Measurements from ENCODE around the gene ZNF765.
A peak's percentile ranks its signal among the peaks of the same experiment; 100 is the strongest.
"Not testable (repeated sequence)": the region's sequence is repeated elsewhere in the genome, so short reads cannot be mapped to it uniquely, and the experiment has no call there.

Gene ZNF765

GRCh38 chr19:53420520-53421315 lies 25.8 kb downstream of the ZNF765 start:
- DNase-seq (ENCODE audit: low read depth in 3 of 3), result not testable (repeated sequence)

GRCh38 chr19:53422551-53422950 lies 27.6 kb downstream of the ZNF765 start:
- DNase-seq (ENCODE audit: low read depth in 3 of 3), result no peak

DNA sequence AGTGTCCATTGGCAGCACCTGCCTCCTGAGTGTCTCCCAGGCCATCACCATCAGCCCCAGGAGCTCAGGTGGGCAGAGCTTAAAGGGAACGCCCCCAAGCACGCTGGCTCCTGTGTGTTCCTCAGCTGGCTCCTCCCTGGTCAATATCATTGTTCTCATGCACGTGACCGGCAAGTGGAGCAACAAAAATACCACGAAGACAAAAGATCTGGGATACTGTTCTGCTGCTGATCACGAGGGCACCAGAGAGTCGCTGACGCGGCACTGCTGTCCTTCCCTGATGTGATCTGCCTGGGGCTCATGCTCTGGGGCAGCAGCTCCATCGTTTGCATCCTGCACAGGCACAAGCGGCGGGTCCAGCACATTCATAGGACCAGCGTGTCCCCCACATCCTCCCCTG lies 28.1 kb downstream of the ZNF765 start:
- not testable (repeated sequence) for DNase-seq (ENCODE audit: low read depth in 3 of 3)

DNA sequence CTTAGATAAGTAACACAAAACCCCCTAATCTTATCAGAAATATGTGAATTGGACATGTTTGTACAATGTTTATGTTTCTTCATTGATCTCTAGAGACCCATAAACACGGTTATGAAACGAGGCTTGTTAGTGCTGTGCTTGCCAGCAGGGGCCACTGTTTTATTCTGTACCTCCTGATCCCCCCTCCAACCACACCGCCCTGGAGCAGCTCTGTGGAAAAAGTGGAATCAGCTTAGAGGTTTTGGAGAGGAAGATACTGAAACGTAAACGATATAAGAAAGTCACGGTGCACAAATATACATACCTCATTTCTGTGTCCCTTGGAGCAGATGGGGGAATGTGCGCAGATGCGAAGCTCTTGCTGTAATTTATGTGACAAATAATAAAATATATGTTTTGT lies 28.7 kb downstream of the ZNF765 start:
- not testable (repeated sequence) for DNase-seq (ENCODE audit: low read depth in 3 of 3)

DNA sequence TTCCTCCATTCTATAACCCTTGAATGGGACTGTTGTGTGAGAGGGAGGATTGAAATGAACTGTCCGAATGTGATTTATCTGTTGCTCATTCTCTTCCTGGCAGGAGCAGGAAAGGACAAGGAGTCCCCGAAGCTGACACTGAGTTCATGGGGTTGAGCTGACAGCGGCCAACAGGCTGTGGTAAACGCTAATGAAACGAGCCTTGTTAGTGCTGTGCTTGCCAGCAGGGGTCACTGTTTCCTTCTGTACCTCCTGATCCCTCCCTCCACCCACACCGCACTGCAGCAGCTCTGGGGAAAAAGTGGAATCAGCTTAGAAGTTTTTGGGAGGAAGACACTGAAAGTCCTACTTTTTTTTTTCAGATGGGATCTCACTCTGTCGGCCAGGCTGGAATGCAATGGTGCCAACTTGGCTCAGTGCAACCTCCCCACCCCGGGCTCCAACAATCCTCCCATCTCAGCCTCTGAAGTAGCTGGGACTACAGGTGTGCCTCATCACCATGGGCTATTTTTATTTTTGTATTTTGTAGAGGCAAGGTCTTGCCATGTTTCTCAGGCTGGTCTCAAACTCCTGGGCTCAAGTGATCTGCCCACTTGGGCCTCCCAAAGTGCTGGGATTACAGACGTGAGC lies 30.1 kb downstream of the ZNF765 start:
- DNase-seq (ENCODE audit: low read depth in 3 of 3), result peak; percentile 21 to 66 (median 29)

- peak; percentile 91 to 95 (median 94) for DNase-seq (ENCODE audit: low read depth in 3 of 3)
Measured at GRCh38 chr19:53431399-53432087, 36.6 kb downstream of the ZNF765 start, which contains the start of gene ZNF761. ZNF761 (plus strand) TSS chr19:53431984; CDS start chr19:53447269, 15,285 bp downstream.

GRCh38 chr19:53432088-53432661 lies 37.2 kb downstream of the ZNF765 start:
- peak in 1 of 3 donors; percentile 5 for DNase-seq (ENCODE audit: low read depth in 3 of 3)

- not testable (repeated sequence) for DNase-seq (ENCODE audit: low read depth in 3 of 3)
Measured at GRCh38 chr19:53443809-53444208, 48.9 kb downstream of the ZNF765 start.

DNA sequence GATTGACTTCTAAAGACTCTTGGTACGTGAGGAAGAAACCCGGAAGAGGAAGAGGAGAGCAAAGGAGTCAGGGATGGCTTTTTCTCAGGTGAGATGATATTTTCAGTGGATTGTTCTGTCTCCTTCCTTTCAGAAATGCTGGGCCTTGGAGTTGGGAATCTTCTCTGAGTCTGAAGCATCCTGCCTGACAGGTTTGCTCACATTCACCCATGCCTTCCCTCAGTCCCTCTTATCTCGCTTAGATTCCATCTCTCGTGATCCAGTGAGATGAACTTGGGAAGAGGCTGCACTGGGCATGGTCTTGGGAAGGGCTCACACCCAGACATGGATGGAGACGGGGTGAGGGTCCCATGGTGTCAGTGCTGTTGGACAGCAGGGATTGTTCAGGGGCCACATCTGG lies 52.2 kb downstream of the ZNF765 start:
- not testable (repeated sequence) for DNase-seq (ENCODE audit: low read depth in 3 of 3)

DNA sequence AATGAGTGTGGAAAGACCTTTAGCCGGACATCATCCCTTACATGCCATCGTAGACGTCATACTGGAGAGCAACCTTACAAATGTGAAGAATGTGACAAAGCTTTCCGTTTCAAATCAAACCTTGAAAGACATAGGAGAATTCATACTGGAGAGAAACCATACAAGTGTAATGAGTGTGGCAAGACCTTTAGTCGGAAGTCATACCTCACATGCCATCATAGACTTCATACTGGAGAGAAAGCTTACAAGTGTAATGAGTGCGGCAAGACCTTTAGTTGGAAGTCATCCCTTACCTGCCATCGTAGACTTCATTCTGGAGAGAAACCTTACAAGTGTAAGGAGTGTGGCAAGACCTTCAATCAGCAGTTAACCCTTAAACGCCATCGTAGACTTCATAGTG lies 60.9 kb downstream of the ZNF765 start:
- no peak for DNase-seq (ENCODE audit: low read depth in 3 of 3)

DNA sequence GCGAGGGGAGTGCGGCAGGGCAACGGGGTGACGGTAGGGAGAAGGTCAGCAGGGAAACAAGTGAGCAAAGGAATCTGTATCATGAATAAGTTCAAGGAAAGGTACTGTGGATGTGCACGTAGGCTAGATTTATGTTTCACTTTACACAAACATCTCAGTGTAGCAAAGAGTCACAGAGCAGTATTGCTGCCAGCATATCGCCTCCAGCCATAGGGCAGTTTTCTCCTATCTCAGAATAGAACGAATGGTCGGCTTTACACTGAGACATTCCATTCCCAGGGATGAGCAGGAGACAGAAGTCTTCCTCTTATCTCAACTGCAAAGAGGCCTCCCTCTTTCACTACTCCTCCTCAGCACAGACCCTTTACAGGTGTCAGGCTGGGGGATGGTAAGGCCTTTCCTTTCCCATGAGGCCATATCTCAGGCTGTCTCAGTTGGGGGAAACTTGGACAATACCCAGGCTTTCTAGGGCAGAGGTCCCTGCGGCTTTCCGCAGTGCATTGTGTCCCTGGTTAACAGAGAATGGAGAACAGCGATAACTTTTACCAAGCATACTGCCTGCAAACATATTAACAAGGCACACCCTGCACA lies 65.3 kb downstream of the ZNF765 start:
- DNase-seq (ENCODE audit: low read depth in 3 of 3), result not testable (repeated sequence)

DNA sequence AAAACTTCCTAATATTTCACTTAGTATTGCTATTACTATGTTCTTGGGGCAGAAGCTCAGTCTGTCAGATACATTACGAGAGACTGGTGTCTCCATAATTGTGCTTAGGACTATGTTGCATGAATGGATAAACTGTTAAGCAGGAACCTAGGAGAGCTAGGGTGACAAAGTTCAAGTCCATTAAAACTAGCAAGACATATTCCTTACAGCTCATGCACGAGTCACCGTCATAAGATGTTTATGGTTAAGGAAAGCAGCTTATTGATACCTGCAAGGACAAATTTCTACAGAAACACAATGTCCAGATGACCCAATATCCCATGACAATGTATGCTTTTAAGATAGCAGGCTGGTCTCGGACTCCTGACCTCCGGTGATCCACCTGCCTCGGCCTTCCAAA lies 66.9 kb downstream of the ZNF765 start:
- DNase-seq (ENCODE audit: low read depth in 3 of 3), result no peak

DNA sequence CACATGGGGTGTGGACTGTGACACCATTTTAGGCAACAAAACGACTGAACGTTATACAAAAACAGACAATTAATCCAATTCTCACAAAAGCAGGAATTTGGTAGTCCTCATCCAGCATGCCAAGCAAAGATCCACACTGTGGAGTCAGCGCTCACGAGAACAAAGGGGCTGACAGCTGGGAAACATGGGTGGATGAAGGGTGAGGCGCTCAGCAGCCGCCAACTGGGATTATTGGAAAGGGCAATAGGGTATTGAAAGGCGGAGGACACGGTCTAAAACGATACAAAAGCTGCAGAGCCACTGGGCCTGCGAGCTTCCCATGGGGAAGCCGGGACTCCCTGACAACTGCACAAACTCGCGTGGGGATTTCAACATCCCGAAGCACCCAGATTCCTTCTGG lies 67.9 kb downstream of the ZNF765 start:
- DNase-seq (ENCODE audit: low read depth in 3 of 3), result no peak

DNA sequence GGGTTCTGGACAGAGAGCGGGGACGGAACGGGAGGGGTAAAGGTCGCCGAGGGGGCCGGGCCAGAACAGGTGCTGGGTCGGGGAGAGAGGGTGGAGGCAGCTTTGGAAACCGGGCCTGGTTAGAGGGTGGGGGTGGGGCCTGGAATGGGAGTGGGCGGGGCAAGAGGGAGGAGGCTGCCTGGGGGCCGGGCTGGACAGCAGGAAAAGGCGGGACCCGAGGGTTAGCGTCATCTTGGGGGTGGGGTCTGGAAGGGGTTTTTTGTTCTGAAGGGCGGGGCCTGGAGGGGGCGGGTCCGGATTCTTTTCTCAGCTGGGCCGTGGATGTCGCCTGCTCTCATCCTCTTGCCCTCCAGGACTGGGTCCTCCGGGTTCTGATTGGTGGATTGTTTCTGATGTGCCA lies 68.3 kb downstream of the ZNF765 start:
- DNase-seq (ENCODE audit: low read depth in 3 of 3), result peak in 2 of 3 donors; percentile 2 to 10

GRCh38 chr19:53466726-53467484 lies 72.0 kb downstream of the ZNF765 start:
- DNase-seq (ENCODE audit: low read depth in 3 of 3), result peak in 1 of 3 donors; percentile 8

- peak; percentile 88 to 97 (median 92) for DNase-seq (ENCODE audit: low read depth in 3 of 3)
Measured at GRCh38 chr19:53467485-53468262, 72.7 kb downstream of the ZNF765 start, which contains the start of gene ZNF813. ZNF813 (plus strand) TSS chr19:53467733; CDS start chr19:53483823, 16,090 bp downstream.

- DNase-seq (ENCODE audit: low read depth in 3 of 3), result not testable (repeated sequence)
Measured at GRCh38 chr19:53468628-53469027, 73.7 kb downstream of the ZNF765 start.

DNA sequence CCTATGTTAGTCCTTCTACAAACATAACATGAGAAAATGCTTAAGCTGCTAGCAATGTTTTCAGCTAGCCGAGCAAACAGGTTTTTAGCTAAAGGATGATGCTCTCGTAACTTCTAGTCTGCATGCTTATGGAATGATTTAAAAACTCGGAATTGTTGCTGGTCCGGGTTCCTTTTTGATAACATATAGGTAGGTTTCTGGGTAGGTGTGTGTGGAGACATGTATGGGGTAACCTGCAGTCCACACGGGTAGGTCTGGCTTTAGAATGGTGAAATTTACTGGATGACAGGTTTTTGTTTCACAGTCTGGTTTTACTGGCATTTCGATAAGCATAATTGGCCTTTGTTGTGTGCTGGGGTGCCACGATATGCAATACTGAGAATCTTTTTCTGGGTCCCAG lies 77.0 kb downstream of the ZNF765 start:
- no peak for DNase-seq (ENCODE audit: low read depth in 3 of 3)

GRCh38 chr19:53474832-53475231 lies 79.9 kb downstream of the ZNF765 start:
- DNase-seq (ENCODE audit: low read depth in 3 of 3), result not testable (repeated sequence)

DNA sequence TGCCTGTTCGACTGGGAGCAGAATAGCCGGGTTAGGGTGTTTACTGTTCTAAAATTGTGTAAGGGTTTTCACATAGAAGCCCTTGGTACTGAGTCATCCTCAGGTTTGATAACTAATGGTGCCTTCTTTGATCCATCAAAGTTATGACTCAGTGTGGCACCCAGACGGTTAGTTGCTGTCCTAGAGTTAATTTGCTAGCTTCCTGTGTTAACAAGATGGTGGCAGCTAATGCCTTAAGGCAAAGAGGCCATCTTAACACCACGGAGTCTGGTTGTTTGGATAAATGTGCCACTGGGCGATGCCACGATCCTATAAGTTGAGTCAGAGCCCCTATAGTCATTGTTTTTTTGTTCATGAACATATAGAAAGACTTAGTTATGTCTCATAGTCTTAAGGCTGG lies 80.5 kb downstream of the ZNF765 start:
- not testable (repeated sequence) for DNase-seq (ENCODE audit: low read depth in 3 of 3)

Measured in stimulated activated CD4-positive, alpha-beta T cell treated with anti-CD3 and anti-CD28 coated beads, TNF-alpha, amount 100 ng/mL, for 48 hours (primary cell).